Right hindlimb (tissue), 1 donor: Measurements from ENCODE around the gene KRTCAP2.
"Not testable (repeated sequence)": the region's sequence is repeated elsewhere in the genome, so short reads cannot be mapped to it uniquely, and the experiment has no call there.

Experiments used
- DNase-seq: peaks from one replicate; pipeline ENCODE4 v3.0.0-alpha.2; 2018

The KRTCAP2 gene

GRCh38 chr1:155182052-155182550 lies 9.0 kb upstream of the KRTCAP2 start:
- DNase-seq = no peak

GRCh38 chr1:155181371-155182051 lies 8.4 kb upstream of the KRTCAP2 start:
- DNase-seq = no peak

GRCh38 chr1:155179112-155180031 lies 6.3 kb upstream of the KRTCAP2 start:
- no peak for DNase-seq

- no peak for DNase-seq
Observed at GRCh38 chr1:155178441-155179111, 5.5 kb upstream of the KRTCAP2 start.

GRCh38 chr1:155177918-155178281 lies 4.8 kb upstream of the KRTCAP2 start:
- DNase-seq = no peak

- DNase-seq = no peak
Observed at GRCh38 chr1:155177192-155177917, 4.3 kb upstream of the KRTCAP2 start.

- DNase-seq = peak; percentile 80
Observed at GRCh38 chr1:155176544-155177071, 3.5 kb upstream of the KRTCAP2 start.

- DNase-seq = no peak
Observed at GRCh38 chr1:155175927-155176371, 2.8 kb upstream of the KRTCAP2 start.

GRCh38 chr1:155175281-155175926 lies 2.3 kb upstream of the KRTCAP2 start:
- no peak for DNase-seq

- DNase-seq = peak; percentile 52
Observed at GRCh38 chr1:155174324-155175280, 1.5 kb upstream of the KRTCAP2 start.

GRCh38 chr1:155173478-155174323 lies 597 bp upstream of the KRTCAP2 start, which contains the start of gene TRIM46:
TSS of gene TRIM46 (plus strand) at chr1:155173849. CDS start at chr1:155173967, 118 bp downstream.
- peak; percentile 52 for DNase-seq

GRCh38 chr1:155171836-155172731 lies 1.0 kb downstream of the KRTCAP2 start:
- DNase-seq = no peak

GRCh38 chr1:155170806-155171205 lies 2.3 kb downstream of the KRTCAP2 start:
- DNase-seq = no peak

GRCh38 chr1:155170101-155170785 lies 2.9 kb downstream of the KRTCAP2 start:
- DNase-seq = no peak

- no peak for DNase-seq
Observed at GRCh38 chr1:155169541-155169940, 3.6 kb downstream of the KRTCAP2 start.

GRCh38 chr1:155168456-155169210 lies 4.5 kb downstream of the KRTCAP2 start:
- no peak for DNase-seq

- not testable (repeated sequence) for DNase-seq
Observed at GRCh38 chr1:155168105-155168445, 5.0 kb downstream of the KRTCAP2 start.
